K562 (cell line): ENCODE measurements around the gene ITGB6.
A peak's percentile ranks its signal among the peaks of the same experiment; 100 is the strongest.

Experiments
- CHD4 ChIP-seq: fragments of 200-600 bp; sonication (generic); IDR thresholded peaks from 3 replicates; pipeline ENCODE4 v1.6.1; 2012; ENCODE audit warnings: low read depth, mild to moderate bottlenecking, mixed read lengths, low read length, inconsistent platforms; ENCODE audit not compliant: insufficient read depth, insufficient replicate concordance, poor library complexity, severe bottlenecking
- ELF4 ChIP-seq: fragments of 450-650 bp; formaldehyde crosslinking; IDR thresholded peaks from 2 replicates; pipeline ENCODE4 v1.4.0; 2022; ENCODE audit warnings: missing genetic modification characterization
- EP300 ChIP-seq: IDR thresholded peaks from 2 replicates; pipeline ENCODE4 v1.6.1; 2012; ENCODE audit warnings: low read length, improper control_type of control experiment
- EZH2 ChIP-seq: IDR thresholded peaks from 2 replicates; pipeline ENCODE4 v1.6.1; 2012; ENCODE audit warnings: low read depth, mild to moderate bottlenecking, inconsistent platforms, low read length, borderline replicate concordance
- KDM1A ChIP-seq, 2 experiments: fragments of 450-650 bp; IDR thresholded peaks; 2 replicates each; pipeline ENCODE4 v1.6.1; 2016; ENCODE audit warnings: mild to moderate bottlenecking in 2 of 2
- RAD21 ChIP-seq, 2 experiments: fragments of 250-450 bp in 1 of 2; fragments of 450-650 bp in 1 of 2; sonication (Bioruptor Pico) in 1 of 2; formaldehyde crosslinking in 1 of 2; IDR thresholded peaks in 1 of 2; conservative IDR thresholded peaks in 1 of 2; 2 replicates each; pipeline versions ENCODE4 v1.4.0 to v1.8.0; 2020 to 2022; ENCODE audit warnings: mild to moderate bottlenecking in 2 of 2, moderate library complexity in 1 of 2
- RBM15 ChIP-seq: fragments of 200-400 bp; formaldehyde crosslinking; IDR thresholded peaks from 2 replicates; pipeline ENCODE4 v1.6.1; 2018; ENCODE audit warnings: mild to moderate bottlenecking, low read length, moderate library complexity; ENCODE audit not compliant: insufficient read depth
- TBP ChIP-seq: optimal IDR thresholded peaks from 2 replicates; pipeline ENCODE3; 2011; ENCODE audit warnings: low read depth, low read length, improper control_type of control experiment
- ZNF217 ChIP-seq: sonication (generic); formaldehyde crosslinking; IDR thresholded peaks from 2 replicates; pipeline ENCODE4 v1.8.0; 2022; ENCODE audit warnings: mild to moderate bottlenecking, missing genetic modification reagents
- ZNF830 ChIP-seq: fragments of 250-450 bp; sonication (Bioruptor Pico); IDR thresholded peaks from 2 replicates; pipeline ENCODE4 v1.5.0; 2021; ENCODE audit warnings: mild to moderate bottlenecking
- TF ChIP-seq, protein P1 (sequence below): sonication (generic); formaldehyde crosslinking; IDR thresholded peaks from 2 replicates; pipeline ENCODE4 v1.4.0; 2020; ENCODE audit warnings: mild to moderate bottlenecking, missing genetic modification reagents

- TF ChIP-seq CHD4 (no peak), ZNF830 (CRISPR knock-in tag) (no peak), RAD21 (CRISPR knock-in tag; conservative IDR thresholded peaks at IDR 0.05 in 1 of 2, IDR thresholded peaks at IDR 0.05 in 1 of 2) (peak; percentile 48 to 60), ELF4 (CRISPR knock-in tag) (no peak), ZNF217 (CRISPR knock-in tag) (no peak), EP300 (no peak), RBM15 (no peak), EZH2 (no peak), KDM1A (IDR thresholded peaks at IDR 0.05) (no peak), TBP (no peak)
- TF ChIP-seq, protein P1, sequence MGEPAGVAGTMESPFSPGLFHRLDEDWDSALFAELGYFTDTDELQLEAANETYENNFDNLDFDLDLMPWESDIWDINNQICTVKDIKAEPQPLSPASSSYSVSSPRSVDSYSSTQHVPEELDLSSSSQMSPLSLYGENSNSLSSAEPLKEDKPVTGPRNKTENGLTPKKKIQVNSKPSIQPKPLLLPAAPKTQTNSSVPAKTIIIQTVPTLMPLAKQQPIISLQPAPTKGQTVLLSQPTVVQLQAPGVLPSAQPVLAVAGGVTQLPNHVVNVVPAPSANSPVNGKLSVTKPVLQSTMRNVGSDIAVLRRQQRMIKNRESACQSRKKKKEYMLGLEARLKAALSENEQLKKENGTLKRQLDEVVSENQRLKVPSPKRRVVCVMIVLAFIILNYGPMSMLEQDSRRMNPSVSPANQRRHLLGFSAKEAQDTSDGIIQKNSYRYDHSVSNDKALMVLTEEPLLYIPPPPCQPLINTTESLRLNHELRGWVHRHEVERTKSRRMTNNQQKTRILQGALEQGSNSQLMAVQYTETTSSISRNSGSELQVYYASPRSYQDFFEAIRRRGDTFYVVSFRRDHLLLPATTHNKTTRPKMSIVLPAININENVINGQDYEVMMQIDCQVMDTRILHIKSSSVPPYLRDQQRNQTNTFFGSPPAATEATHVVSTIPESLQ (CRISPR knock-in tag) = no peak
Measured at GRCh38 chr2:160210599-160211138, 10.6 kb upstream of the ITGB6 start.
